ENCODE results near the gene APBA1.

Gene APBA1

GRCh38 chr9:69498470-69498869 is 173.7 kb downstream of the APBA1 start:
- TF ChIP-seq CTCF (IDR thresholded peaks at IDR 0.05), result no peak

GRCh38 chr9:69497816-69498215 is 174.4 kb downstream of the APBA1 start:
- no peak for TF ChIP-seq CTCF (IDR thresholded peaks at IDR 0.05)

- no peak for TF ChIP-seq CTCF (IDR thresholded peaks at IDR 0.05)
These were observed 175.2 kb downstream of the APBA1 start for GRCh38 chr9:69496846-69497450.

GRCh38 chr9:69495296-69495695 is 176.9 kb downstream of the APBA1 start:
- no peak for TF ChIP-seq CTCF (IDR thresholded peaks at IDR 0.05)

- TF ChIP-seq CTCF (IDR thresholded peaks at IDR 0.05), result no peak
These were observed 177.4 kb downstream of the APBA1 start for GRCh38 chr9:69494763-69495162.

- TF ChIP-seq CTCF (IDR thresholded peaks at IDR 0.05), result no peak
These were observed 178.0 kb downstream of the APBA1 start for GRCh38 chr9:69494208-69494607.

- TF ChIP-seq CTCF (IDR thresholded peaks at IDR 0.05), result no peak
These were observed 185.7 kb downstream of the APBA1 start for GRCh38 chr9:69486498-69486897.

GRCh38 chr9:69485466-69485865 is 186.7 kb downstream of the APBA1 start:
- no peak for TF ChIP-seq CTCF (IDR thresholded peaks at IDR 0.05)
